Neural cell (in vitro differentiated cells): Measurements from ENCODE around the gene CPE. TPM values are rescaled to one million over a fixed set of nuclear protein-coding genes. Genes with fewer than 3 reads are reported as not detected.

Experiments
- H2AFZ ChIP-seq: fragments of 200-600, 300-800 bp; sonication (generic), shearing (Covaris generic); 2 replicates; pipeline ENCODE4 v1.6.0; 2014; ENCODE audit warnings: low read depth, mild to moderate bottlenecking, antibody characterized with exemption, low read length, moderate library complexity
- H3F3A ChIP-seq: fragments of 200-600 bp; shearing (Covaris generic); 2 replicates; pipeline ENCODE4 v1.6.1; 2016; ENCODE audit warnings: mild to moderate bottlenecking, moderate library complexity, mixed read lengths, antibody characterized with exemption, low read length; ENCODE audit not compliant: insufficient read depth, poor library complexity, severe bottlenecking
- H3K27ac ChIP-seq: fragments of 200-600, 300-800 bp; sonication (generic), shearing (Covaris generic); 2 replicates; pipeline ENCODE4 v1.5.1; 2014; ENCODE audit warnings: mild to moderate bottlenecking, low read length, moderate library complexity
- H3K27me3 ChIP-seq: fragments of 300-800, 200-600 bp; sonication (generic), shearing (Covaris generic); 2 replicates; pipeline ENCODE4 v1.6.0; 2014; ENCODE audit warnings: mild to moderate bottlenecking, low read depth, low read length, moderate library complexity; ENCODE audit not compliant: insufficient read depth
- H3K36me3 ChIP-seq: fragments of 300-800, 200-600 bp; sonication (generic), shearing (Covaris generic); 2 replicates; pipeline ENCODE4 v1.5.1; 2014; ENCODE audit warnings: mild to moderate bottlenecking, antibody characterized with exemption, low read length, moderate library complexity; ENCODE audit not compliant: insufficient read depth
- H3K4me2 ChIP-seq: fragments of 300-800, 200-600 bp; sonication (generic), shearing (Covaris generic); 2 replicates; pipeline ENCODE4 v1.6.0; 2014; ENCODE audit warnings: mild to moderate bottlenecking, low read length
- H3K4me3 ChIP-seq: fragments of 300-800, 200-600 bp; sonication (generic), shearing (Covaris generic); 2 replicates; pipeline ENCODE4 v1.5.1; 2014; ENCODE audit warnings: mild to moderate bottlenecking, low read length, moderate library complexity
- H3K79me2 ChIP-seq: fragments of 200-600 bp; shearing (Covaris generic); replicated peaks from 2 replicates; pipeline ENCODE4 v1.6.0; 2014; ENCODE audit warnings: mild to moderate bottlenecking, low read length, moderate library complexity; ENCODE audit not compliant: insufficient read depth
- H3K9ac ChIP-seq: fragments of 300-800, 200-600 bp; sonication (generic), shearing (Covaris generic); 2 replicates; pipeline ENCODE4 v1.6.1; 2016; ENCODE audit warnings: mild to moderate bottlenecking, low read length, mixed read lengths
- H3K9me2 ChIP-seq: fragments of 200-600 bp; shearing (Covaris generic); 2 replicates; pipeline ENCODE4 v1.6.1; 2016; ENCODE audit warnings: mild to moderate bottlenecking, low read length, mixed read lengths; ENCODE audit not compliant: insufficient read depth
- H3K9me3 ChIP-seq: fragments of 200-600, 300-800 bp; sonication (generic), shearing (Covaris generic); 2 replicates; pipeline ENCODE4 v1.6.1; 2016; ENCODE audit warnings: mild to moderate bottlenecking, mixed run types, low read length, moderate library complexity, mixed read lengths
- H4K20me1 ChIP-seq: fragments of 200-600 bp; shearing (Covaris generic); 2 replicates; pipeline ENCODE4 v1.6.1; 2016; ENCODE audit warnings: mild to moderate bottlenecking, mixed run types; ENCODE audit not compliant: insufficient read depth
- EP300 ChIP-seq: fragments of 450-650 bp; conservative IDR thresholded peaks from 2 replicates; pipeline ENCODE4 v1.6.1; 2014; ENCODE audit warnings: antibody characterized with exemption, mild to moderate bottlenecking, moderate library complexity; ENCODE audit not compliant: poor library complexity, severe bottlenecking
- EZH2 ChIP-seq: fragments of 200-600, 300-800 bp; shearing (Covaris generic), sonication (generic); IDR thresholded peaks from 2 replicates; pipeline ENCODE4 v1.6.1; 2014; ENCODE audit warnings: antibody characterized with exemption, low read length, borderline replicate concordance, mild to moderate bottlenecking; ENCODE audit not compliant: insufficient read depth, poor library complexity, severe bottlenecking
- MXI1 ChIP-seq: fragments of 450-650 bp; conservative IDR thresholded peaks from 2 replicates; pipeline ENCODE4 v1.6.1; 2014; ENCODE audit warnings: antibody characterized with exemption, mild to moderate bottlenecking; ENCODE audit not compliant: poor library complexity, severe bottlenecking
- POLR2AphosphoS5 ChIP-seq: IDR thresholded peaks from 2 replicates; pipeline ENCODE4 v1.6.1; 2012
- RAD21 ChIP-seq: fragments of 450-650 bp; conservative IDR thresholded peaks from 2 replicates; pipeline ENCODE4 v1.6.1; 2014; ENCODE audit warnings: antibody characterized with exemption, mild to moderate bottlenecking, moderate library complexity
- SMC3 ChIP-seq: fragments of 450-650 bp; conservative IDR thresholded peaks from 2 replicates; pipeline ENCODE4 v1.6.1; 2014; ENCODE audit warnings: antibody characterized with exemption, mild to moderate bottlenecking, moderate library complexity; ENCODE audit not compliant: poor library complexity
- TAF1 ChIP-seq: IDR thresholded peaks from 2 replicates; pipeline ENCODE4 v1.6.1; 2012; ENCODE audit warnings: low read depth
- polyA plus RNA-seq: library from polyadenylated mRNA; depleted of rRNA; stranded (reverse); fragments of >200 nt; gene quantifications from 2 replicates; pipeline ENCODE4 v1.2.3, GENCODE V29; 2014
- TF ChIP-seq, protein P1 (sequence below): IDR thresholded peaks from 2 replicates; pipeline ENCODE4 v1.6.1; 2012; ENCODE audit warnings: borderline replicate concordance
- TF ChIP-seq, protein P2 (sequence below): fragments of 450-650 bp; IDR thresholded peaks from 2 replicates; pipeline ENCODE4 v1.5.1; 2014; ENCODE audit warnings: antibody characterized with exemption, mild to moderate bottlenecking, moderate library complexity; ENCODE audit not compliant: poor library complexity, severe bottlenecking

The CPE gene
- polyA plus RNA-seq, 1 donor from 2014 or later, result 678 TPM

DNA sequence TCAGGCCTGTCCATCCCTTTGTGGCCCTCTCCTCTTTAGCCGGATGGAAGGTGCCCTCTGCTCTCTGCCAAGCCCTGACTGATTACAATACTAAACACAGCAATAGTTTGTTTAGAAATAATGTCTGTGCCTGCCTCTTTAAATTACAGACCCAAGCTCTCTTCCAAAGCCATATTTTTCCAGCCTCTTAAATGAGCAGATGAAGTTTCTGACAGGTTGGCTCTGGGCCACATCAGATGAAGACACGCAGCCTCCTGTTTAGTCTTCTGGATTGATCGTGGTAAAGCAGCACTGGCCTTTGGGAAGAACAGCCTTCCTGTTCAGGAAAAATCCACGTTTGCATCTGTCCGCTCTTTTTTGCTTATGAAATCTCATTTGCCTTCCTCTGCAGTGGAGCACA is 133.6 kb downstream of the CPE start:
- no peaks in the 10 kb centered on the region for H3K9me3 ChIP-seq
- H2AFZ ChIP-seq, result no peak overlapping the region
- H3K4me3 ChIP-seq, result no peak overlapping the region
- no peak overlapping the region for H3K4me2 ChIP-seq
- TF ChIP-seq RAD21, result no peak
- no peak for TF ChIP-seq EP300
- no peak for TF ChIP-seq EZH2
- no peak for TF ChIP-seq SMC3
- TF ChIP-seq, protein P1, sequence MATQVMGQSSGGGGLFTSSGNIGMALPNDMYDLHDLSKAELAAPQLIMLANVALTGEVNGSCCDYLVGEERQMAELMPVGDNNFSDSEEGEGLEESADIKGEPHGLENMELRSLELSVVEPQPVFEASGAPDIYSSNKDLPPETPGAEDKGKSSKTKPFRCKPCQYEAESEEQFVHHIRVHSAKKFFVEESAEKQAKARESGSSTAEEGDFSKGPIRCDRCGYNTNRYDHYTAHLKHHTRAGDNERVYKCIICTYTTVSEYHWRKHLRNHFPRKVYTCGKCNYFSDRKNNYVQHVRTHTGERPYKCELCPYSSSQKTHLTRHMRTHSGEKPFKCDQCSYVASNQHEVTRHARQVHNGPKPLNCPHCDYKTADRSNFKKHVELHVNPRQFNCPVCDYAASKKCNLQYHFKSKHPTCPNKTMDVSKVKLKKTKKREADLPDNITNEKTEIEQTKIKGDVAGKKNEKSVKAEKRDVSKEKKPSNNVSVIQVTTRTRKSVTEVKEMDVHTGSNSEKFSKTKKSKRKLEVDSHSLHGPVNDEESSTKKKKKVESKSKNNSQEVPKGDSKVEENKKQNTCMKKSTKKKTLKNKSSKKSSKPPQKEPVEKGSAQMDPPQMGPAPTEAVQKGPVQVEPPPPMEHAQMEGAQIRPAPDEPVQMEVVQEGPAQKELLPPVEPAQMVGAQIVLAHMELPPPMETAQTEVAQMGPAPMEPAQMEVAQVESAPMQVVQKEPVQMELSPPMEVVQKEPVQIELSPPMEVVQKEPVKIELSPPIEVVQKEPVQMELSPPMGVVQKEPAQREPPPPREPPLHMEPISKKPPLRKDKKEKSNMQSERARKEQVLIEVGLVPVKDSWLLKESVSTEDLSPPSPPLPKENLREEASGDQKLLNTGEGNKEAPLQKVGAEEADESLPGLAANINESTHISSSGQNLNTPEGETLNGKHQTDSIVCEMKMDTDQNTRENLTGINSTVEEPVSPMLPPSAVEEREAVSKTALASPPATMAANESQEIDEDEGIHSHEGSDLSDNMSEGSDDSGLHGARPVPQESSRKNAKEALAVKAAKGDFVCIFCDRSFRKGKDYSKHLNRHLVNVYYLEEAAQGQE, result no peak
- no peak for TF ChIP-seq POLR2AphosphoS5
- TF ChIP-seq, protein P2, sequence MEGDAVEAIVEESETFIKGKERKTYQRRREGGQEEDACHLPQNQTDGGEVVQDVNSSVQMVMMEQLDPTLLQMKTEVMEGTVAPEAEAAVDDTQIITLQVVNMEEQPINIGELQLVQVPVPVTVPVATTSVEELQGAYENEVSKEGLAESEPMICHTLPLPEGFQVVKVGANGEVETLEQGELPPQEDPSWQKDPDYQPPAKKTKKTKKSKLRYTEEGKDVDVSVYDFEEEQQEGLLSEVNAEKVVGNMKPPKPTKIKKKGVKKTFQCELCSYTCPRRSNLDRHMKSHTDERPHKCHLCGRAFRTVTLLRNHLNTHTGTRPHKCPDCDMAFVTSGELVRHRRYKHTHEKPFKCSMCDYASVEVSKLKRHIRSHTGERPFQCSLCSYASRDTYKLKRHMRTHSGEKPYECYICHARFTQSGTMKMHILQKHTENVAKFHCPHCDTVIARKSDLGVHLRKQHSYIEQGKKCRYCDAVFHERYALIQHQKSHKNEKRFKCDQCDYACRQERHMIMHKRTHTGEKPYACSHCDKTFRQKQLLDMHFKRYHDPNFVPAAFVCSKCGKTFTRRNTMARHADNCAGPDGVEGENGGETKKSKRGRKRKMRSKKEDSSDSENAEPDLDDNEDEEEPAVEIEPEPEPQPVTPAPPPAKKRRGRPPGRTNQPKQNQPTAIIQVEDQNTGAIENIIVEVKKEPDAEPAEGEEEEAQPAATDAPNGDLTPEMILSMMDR, result no peak
- TF ChIP-seq MXI1, result no peak
- no peak for TF ChIP-seq TAF1
- no peaks in the 10 kb centered on the region for H3K79me2 ChIP-seq
- no peaks in the 10 kb centered on the region for H3F3A ChIP-seq
- no peak overlapping the region for H3K27ac ChIP-seq
- no peak overlapping the region for H3K9ac ChIP-seq
- H3K36me3 ChIP-seq, result no peaks in the 10 kb centered on the region
- H3K9me2 ChIP-seq, result no peaks in the 10 kb centered on the region
- no peaks in the 10 kb centered on the region for H3K27me3 ChIP-seq
- no peaks in the 10 kb centered on the region for H4K20me1 ChIP-seq

DNA sequence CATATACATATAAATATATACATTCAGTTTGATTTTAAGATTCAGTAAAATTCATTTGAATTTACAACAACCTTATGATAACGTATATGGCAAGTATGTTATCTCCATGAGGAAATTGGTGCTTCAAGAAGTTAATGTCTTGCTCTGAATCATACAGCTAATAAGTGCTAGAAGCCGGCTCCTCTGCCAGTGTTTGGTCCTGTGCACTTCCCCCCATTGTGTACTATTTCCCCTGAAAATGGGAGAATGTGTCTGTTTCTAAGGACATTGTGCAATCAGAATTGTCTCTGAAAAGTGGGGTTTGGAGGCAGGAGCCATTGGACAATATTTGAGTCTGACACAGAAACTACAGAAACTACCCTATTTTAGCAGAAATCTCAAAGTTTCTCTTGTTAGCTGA is 135.9 kb downstream of the CPE start:
- no peaks in the 10 kb centered on the region for H3K9me2 ChIP-seq
- no peaks in the 10 kb centered on the region for H3F3A ChIP-seq
- H3K9ac ChIP-seq, result no peak overlapping the region
- no peaks in the 10 kb centered on the region for H3K79me2 ChIP-seq
- no peaks in the 10 kb centered on the region for H3K9me3 ChIP-seq
- H3K4me3 ChIP-seq, result no peak overlapping the region
- no peak overlapping the region for H3K4me2 ChIP-seq
- TF ChIP-seq, protein P2, result no peak
- TF ChIP-seq TAF1 (no peak), MXI1 (no peak), SMC3 (no peak), POLR2AphosphoS5 (no peak), RAD21 (no peak), EP300 (no peak), EZH2 (no peak)
- TF ChIP-seq, protein P1, result no peak
- no peaks in the 10 kb centered on the region for H3K27me3 ChIP-seq
- H4K20me1 ChIP-seq, result no peaks in the 10 kb centered on the region
- H3K36me3 ChIP-seq, result no peaks in the 10 kb centered on the region
- H3K27ac ChIP-seq, result no peak overlapping the region
- no peak overlapping the region for H2AFZ ChIP-seq
